Brain microvascular endothelial cell (primary cell): ENCODE data around the gene COX7A2L.
A peak's percentile ranks its signal among the peaks of the same experiment; 100 is the strongest.

Source experiments
- DNase-seq: peaks from one replicate; pipeline ENCODE4 v3.0.0-alpha.2; 2020
- H3K27ac ChIP-seq: fragments of 250-450 bp; sonication (Bioruptor Pico); 2 replicates; pipeline ENCODE4 v1.5.1; 2020; ENCODE audit warnings: mild to moderate bottlenecking, moderate library complexity
- H3K27me3 ChIP-seq: fragments of 250-450 bp; sonication (Bioruptor Pico); replicated peaks from 2 replicates; pipeline ENCODE4 v1.5.1; 2020; ENCODE audit warnings: mild to moderate bottlenecking
- H3K36me3 ChIP-seq: fragments of 250-450 bp; sonication (Bioruptor Pico); replicated peaks from 2 replicates; pipeline ENCODE4 v1.5.1; 2020; ENCODE audit warnings: mild to moderate bottlenecking
- H3K4me3 ChIP-seq: 2 replicates; pipeline ENCODE4 v1.5.1; 2011; ENCODE audit warnings: low read depth, mild to moderate bottlenecking, control low read depth, low read length, moderate library complexity
- CTCF ChIP-seq: IDR thresholded peaks from 2 replicates; pipeline ENCODE4 v1.5.1; 2011; ENCODE audit warnings: low read depth, mild to moderate bottlenecking, moderate library complexity, low read length, control low read depth, inconsistent platforms; ENCODE audit errors: missing control alignments
- in situ Hi-C: cut with HindIII; loops from 2 replicates; pipeline ENCODE4 v1.10.0; 2017; ENCODE audit warnings: low sequenced_read_pairs, low pct_ligation_motif_present

COX7A2L gene

GRCh38 chr2:42342795-42343241, 18.2 kb downstream of the COX7A2L start:
- H3K27me3 ChIP-seq: no peaks in the 10 kb centered on the region
- DNase-seq: no peak
- peak overlapping the region; percentile 82 for H3K27ac ChIP-seq
- peaks cover 17% of the 10 kb centered on the region for H3K36me3 ChIP-seq
- H3K4me3 ChIP-seq: no peak overlapping the region
- in situ Hi-C loops: no loop called here
- TF ChIP-seq CTCF: no peak

GRCh38 chr2:42342061-42342794, 18.8 kb downstream of the COX7A2L start:
- H3K27me3 ChIP-seq: no peaks in the 10 kb centered on the region
- DNase-seq: peak; percentile 94
- in situ Hi-C loops: no loop called here
- peak overlapping the region; percentile 82 for H3K27ac ChIP-seq
- TF ChIP-seq CTCF: no peak
- peaks cover 20% of the 10 kb centered on the region for H3K36me3 ChIP-seq
- H3K4me3 ChIP-seq: no peak overlapping the region

- in situ Hi-C loops: no loop called here
- H3K36me3 ChIP-seq: peaks cover 20% of the 10 kb centered on the region
- no peak for TF ChIP-seq CTCF
- peak overlapping the region; percentile 82 for H3K27ac ChIP-seq
- H3K4me3 ChIP-seq: no peak overlapping the region
- no peak for DNase-seq
- no peaks in the 10 kb centered on the region for H3K27me3 ChIP-seq
Observed at GRCh38 chr2:42340938-42341636, 19.9 kb downstream of the COX7A2L start.

GRCh38 chr2:42340045-42340937, 20.7 kb downstream of the COX7A2L start:
- peaks cover 14% of the 10 kb centered on the region for H3K36me3 ChIP-seq

More at GRCh38 chr2:42340045-42340937, 20.7 kb downstream of the COX7A2L start:
- Histone ChIP-seq H3K4me3 (no peak overlapping the region), H3K27me3 (no peaks in the 10 kb centered on the region), H3K27ac (no peak overlapping the region)
- no peak for TF ChIP-seq CTCF
- no peak for DNase-seq
- in situ Hi-C loops: no loop called here
